HG03457 (cell line): ENCODE measurements around the gene PDXK.

Experiments used
- ATAC-seq: cut with Tn5 transposase; IDR thresholded peaks from one replicate; pipeline ENCODE4 v1.9.1; 2021; ENCODE audit warnings: moderate number of reproducible peaks; ENCODE audit not compliant: unreplicated experiment

PDXK gene

DNA sequence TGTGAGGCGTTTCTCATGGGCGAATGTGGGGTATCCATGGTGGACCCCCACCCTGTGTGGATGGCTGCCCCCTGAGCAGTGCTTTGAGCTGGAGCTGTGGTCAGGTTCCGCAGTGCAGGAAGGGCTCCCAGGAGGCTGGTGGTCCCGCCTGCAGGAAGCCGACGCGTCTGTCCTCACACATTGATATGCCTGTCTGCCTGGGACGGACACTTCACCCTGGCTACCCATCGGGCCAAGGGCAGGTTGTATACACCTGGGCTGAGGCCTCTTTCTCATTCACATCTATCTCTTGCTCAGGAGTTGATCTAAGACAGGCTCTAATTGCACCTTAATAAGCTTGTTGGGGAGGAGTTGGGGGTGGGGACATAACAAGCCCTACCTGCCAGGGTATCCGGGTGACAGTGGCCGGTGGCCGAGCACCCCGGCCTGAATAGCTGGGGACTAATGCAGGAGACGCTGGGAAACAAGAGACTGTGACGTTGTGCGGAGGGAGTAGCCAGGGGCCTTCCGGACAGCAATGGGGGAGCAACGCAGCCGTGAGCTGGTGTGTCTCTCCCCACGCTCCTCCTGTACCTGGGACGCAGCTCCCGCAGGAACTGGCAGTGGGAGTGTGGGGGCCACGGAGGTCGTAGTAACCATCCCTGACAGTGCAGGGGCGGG, 21.7 kb downstream of the PDXK start:
- ATAC-seq: no peak

DNA sequence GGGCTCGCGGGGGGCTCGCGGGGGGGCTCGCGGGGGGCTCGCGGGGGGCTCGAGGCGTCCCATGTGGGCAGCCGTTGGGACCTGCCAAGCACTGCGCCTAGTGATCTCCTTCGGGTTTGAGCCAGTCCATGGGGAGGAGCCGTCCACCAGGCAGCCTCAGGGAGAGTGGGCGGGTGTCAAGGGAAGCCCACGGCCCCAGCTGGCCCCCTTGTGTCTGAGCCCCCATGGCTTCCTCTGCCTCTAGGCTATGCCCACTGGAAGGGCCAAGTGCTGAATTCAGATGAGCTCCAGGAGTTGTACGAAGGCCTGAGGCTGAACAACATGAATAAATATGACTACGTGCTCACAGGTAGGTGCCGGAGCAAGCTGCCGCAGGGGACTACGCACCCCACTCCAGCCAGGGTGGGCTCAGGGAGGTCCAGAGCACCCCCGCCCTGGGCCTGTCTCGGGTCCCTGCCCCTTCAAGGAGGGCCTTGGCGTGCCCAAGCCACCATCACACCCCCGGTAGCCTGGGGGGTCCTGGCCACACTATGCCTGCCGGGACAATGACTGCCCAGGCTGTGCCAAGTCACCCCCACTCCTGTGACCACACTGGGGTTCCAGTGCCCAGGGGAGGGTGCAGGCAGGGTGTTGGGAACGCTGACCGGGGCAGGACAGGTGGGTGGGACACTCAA, 22.6 kb downstream of the PDXK start:
- ATAC-seq: no peak

DNA sequence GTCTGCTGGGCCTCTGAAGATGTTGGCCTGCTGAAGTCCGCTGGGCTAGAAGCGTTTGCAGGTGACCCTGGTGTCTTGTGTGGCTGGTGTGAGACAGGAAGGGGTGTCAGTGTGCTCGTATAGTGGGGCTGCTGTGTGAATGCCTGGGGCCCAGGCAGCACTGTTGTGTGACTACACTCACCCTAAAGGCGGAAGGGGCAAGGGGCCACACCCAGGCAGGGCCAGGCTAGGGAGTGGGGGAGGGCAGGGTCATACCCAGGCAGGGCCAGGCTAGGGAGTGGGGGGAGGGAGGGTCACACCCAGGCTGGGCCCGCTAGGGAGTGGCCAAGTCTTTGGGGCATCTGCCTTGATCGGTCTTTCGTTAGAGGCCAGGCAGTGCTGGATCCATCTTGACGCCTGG, 25.0 kb downstream of the PDXK start:
- no peak for ATAC-seq

DNA sequence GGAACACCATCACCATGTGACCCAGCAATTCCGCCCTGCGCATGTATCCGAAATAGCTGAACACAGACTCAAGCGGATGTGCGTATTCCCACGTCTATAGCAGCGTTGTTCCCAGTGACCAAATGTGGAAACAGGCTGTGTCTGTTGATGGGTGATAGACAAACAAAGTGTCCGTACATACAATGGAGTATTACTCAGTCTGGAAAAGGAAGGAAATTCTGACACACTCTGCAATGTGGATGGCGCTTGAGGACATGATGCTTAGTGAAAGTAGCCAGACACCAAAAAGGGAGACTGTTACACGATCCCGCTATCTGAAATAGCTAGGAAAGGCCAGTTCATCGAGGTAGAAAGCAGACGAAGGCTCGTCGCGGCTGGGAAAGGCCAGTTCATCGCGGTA, 25.8 kb downstream of the PDXK start:
- no peak for ATAC-seq

DNA sequence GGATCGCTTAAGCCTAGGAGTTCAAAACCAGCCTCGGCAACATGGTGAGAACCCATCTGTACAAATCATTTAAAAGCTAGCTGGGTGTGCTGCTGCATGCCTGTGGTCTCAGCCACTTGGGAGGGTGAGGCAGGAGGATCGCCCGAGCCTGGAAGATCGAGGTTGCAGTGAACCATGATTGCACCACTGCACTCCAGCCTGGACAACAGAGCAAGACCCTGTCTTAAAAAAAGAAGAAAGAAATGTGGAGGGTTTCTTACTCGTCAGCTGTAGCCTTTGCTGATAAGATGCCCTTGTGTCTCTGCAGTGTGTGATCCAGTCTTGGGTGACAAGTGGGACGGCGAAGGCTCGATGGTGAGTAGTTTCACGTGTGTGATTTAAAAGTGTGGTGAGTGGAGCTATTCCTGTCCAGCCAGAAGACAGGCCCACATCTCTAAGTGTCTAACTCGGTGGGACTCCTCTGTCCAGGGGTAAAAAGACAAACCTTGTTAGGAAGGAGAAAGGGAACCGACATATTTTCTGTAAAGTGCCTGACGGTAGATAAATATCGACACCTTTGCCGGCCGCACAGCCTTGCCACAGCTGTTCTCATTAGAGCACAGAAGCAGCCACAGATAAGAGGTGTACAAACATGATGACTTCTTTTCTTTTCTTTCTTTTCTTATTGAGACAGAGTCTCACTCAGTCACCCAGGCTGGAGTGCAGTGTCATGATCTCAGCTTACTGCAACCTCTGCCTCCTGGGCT, 27.0 kb downstream of the PDXK start:
- ATAC-seq: no peak

DNA sequence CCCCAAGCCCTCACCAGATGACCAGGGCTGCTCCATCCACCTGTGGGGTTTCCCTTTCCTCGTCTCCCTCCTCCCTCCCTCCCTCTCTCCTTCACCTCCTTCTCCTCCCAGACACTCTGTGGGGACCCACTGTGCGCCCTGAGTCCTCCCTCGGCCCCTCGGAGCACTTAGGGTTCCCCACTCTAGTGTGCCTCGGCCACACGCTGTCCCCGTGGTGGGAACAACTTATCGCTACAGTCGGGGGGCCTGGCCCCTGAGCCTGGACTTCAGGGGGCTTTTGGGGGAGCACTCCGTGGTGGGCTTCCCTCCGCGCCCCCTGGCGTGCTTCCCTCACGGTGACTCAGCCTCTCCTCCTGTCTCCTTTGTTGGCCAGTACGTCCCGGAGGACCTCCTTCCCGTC, 29.7 kb downstream of the PDXK start:
- ATAC-seq: no peak

DNA sequence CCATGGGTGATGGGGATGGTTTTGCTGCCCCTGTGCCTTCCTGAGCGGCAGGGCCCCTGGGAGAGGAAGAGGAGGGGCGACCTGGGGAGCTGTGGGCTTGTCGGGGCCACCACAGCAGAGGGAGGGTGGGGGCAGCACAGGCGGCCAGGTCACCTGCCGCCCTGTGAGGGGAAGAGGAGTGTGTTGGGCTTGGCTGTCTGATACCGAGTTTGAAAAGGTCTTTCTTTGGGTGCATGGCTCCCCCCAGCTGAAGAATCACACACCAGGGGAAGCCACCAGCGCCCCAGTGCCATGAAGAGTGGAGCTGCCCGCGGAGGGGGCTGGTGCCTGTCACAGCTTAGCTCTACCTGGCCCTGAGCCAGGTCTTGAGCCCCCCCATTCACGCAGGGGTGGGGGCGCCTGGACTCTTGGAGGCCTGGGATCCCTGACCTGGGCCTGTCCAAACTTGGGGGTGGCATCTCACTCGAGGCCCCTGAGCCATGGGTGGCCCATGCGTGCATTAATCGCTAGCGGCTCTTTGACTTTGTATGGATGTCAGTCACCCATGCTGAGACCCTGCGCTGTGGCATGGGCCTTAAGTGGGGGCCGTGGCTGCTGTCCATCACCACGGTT, 30.8 kb downstream of the PDXK start:
- no peak for ATAC-seq

DNA sequence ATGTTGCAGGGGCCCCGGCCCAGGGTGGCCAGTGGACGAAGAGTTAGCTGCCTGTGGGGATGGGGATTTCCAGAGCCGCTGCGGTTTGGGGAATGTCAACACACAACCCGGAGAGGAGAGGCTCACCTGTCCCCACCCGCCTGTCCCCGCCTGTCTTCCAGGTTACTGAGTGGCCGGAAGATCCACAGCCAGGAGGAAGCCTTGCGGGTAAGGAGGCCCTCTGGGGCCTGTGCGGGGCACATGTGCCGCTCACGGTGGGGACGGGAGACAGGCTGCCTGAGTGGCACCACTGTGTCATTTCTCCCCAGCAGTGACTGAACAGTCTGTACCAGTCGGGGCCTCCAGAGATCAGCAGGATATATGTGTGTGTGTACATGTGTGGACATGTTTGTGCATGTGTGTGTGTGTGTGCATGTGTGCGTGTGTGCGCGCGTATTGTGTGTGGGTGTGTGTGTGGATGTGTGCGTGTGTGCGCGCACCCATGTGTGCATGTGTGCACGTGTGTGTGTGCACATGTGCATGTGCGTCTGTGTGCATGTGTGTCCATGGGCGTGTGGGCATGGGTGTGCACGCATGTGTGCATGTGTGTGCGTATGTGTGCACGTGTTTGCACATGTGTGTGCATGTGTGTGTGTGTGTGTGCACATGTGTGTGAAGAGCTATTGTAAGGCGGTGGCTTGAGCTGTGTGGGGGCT, 31.6 kb downstream of the PDXK start:
- no peak for ATAC-seq

DNA sequence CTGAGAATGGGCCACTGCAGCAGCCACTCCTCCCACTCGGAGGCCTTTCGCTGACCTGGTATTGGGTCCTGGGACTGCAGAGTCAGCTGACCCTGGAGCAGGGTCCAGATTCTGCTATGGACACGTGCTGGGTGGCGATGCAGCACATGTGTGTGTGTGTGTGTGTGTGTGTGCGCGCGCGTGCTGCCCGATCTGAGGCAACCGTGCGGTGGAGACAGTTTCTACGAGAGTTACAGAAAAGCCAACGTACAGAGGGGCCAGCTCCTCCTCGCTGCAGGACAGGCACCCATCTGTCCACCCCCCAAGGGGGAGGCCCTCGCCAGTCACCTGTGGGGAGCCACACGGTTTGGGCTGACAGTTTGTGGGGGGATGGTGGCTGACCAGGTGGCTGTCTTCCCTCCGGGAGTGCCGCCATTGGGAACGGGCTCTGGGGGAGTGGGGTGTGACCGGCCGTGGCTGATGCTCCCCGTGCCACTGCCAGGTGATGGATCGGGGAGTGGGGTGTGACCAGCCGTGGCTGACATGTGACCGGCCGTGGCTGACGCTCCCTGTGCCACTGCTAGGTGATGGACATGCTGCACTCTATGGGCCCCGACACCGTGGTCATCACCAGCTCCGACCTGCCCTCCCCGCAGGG, 33.1 kb downstream of the PDXK start:
- no peak for ATAC-seq

DNA sequence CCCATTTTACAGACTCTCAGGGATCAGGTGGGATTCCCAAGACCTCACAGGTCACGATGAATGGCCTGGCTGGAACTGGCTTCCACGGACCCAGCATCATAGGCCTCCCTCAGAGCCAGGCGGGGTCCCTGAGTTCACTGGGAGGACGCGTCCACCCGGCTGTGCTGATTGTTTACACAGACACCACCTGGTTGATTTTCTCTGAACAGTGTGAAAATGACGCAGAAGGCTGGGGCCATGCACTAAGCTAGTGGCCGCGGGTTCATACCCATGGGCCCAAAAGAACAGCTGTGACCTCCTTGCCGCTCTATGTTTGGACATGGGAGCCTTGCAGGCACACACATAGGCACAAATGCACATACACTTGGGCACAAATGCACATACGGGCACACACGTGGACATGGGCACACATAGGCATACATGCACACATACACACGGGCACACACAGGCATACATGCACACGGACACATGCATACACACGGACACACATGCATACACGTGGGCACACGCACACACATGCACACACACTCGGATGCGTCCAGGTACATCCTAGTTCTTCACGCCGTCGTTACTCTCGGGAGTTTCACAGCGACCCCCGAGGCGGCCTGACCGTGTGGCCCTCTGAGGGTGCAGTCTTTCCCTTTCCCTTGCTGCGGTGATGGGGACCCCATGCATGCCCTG, 34.0 kb downstream of the PDXK start:
- no peak for ATAC-seq

DNA sequence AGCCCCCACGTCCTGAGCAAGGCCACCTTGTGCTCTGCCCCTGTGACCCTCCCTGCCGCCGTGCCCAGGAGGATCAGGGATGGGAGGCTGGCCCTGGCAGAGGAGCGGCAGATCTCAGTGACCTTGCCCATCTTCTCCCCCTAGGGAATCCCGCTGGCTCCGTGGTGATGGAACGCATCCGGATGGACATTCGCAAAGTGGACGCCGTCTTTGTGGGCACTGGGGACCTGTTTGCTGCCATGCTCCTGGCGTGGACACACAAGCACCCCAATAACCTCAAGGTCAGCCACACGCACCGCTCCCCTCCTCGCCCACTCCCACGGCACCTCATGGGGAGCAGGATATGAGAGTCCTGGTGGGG, 34.5 kb downstream of the PDXK start:
- no peak for ATAC-seq

DNA sequence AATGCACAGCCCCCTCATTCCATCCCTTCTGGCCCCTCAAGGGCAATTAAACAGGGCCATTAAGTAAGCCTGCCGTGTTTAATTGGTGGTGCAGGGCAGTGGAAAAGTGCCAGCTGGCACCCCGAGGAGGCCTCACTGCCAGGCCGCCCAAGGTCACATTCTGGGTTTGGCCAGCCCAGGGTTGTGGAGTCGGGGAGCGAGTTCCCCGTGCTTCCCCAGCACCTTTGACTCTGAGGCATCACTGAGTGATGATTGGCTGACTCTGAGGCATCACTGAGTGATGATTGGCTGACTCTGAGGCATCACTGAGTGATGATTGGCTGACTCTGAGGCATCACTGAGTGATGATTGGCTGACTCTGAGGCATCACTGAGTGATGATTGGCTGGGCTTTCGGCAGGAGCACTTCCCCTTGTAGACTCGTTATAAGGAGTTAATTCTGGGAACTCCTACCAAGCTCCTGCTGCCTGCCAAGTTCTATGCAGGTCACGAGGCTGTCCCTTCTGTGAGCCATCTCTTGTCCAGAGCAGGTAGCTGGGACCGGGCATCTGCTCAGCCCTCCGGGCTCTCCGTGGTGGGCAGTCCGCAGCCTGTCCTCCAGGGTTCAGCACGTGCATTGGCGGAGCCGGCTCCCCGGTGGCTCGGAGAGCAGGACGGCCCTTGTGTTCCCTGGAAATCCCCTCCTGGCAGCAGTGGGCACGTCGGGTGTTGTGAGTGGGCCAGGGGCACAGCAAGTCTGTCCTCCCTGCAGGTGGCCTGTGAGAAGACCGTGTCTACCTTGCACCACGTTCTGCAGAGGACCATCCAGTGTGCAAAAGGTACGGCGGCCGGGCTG, 36.2 kb downstream of the PDXK start:
- no peak for ATAC-seq

DNA sequence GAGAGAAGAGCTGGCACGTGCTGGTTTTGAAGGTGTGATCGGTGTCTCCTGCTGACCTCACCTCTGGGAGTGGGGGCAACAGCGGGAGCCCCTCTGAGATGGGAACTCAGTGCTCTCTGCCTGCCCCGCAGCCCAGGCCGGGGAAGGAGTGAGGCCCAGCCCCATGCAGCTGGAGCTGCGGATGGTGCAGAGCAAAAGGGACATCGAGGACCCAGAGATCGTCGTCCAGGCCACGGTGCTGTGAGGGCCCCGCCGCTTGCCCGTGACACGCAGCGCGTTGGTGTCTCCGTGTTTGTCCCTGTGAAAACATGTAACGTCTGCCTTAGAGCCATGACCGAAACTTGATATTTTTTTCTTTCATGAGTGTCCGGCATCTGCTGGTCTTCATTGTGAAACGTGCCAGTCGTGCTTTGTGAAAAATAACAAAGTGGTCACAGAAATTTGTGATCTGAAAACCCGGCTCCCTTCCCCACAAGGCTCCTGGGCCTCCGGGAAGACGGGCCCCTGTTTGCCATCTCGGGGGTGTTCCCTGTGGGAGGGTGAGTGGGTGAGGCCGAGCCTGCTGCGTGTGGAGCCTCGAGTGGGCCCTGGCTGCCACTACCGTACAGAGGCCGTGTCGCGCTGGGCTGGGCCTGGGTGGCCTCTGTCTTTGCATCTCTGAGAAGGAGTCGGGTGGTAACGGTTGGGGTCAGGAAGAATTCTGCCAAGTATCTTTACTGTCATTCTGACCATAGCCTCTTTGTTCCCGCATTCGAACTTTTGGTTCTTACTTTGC, 37.1 kb downstream of the PDXK start:
- no peak for ATAC-seq

DNA sequence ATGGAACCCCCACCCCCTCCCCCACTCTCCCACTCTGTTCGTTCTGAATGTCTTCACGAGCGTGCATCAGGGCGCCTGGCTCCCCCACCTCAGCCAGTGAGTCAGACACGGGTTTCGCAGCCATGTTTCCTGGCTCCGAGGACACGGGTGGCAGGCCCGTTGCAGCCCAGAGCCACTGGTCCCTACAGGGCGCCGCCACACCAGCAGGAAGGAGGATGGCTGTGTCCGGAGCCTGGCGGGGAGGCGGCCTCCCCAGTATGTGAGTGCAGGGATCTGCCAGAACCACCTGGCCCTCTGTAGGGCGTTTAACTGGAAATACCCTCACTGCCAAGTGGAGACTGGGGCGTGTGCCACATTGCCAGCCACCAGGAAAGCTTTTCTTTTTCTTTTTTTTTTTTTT, 38.7 kb downstream of the PDXK start:
- no peak for ATAC-seq

DNA sequence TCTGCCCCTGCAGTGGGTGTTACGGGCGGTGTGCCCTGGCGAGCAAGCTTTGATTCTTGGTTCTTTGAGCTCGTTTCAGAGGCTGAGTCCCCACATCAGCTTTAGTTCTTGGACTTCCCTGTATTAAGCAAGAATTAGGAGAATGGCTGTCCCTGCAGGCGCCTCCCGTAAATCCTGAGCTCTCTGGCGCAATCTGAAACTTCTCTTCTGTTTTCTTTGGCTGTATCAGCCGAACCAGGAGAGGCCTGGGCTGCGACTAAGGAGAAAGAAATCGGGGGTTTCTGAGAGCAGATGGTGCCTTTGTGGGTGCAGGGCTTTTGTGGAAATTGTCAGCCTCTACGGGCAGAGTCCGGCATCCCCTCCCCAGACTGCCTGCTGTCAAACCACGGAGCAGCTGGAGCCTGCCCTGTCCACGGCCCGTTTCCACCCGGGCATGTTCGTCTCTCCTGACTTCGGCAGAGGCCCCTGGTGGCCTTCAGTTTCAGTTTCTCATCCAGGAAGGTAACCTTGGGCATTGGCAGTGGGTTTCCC, 39.2 kb downstream of the PDXK start:
- no peak for ATAC-seq

DNA sequence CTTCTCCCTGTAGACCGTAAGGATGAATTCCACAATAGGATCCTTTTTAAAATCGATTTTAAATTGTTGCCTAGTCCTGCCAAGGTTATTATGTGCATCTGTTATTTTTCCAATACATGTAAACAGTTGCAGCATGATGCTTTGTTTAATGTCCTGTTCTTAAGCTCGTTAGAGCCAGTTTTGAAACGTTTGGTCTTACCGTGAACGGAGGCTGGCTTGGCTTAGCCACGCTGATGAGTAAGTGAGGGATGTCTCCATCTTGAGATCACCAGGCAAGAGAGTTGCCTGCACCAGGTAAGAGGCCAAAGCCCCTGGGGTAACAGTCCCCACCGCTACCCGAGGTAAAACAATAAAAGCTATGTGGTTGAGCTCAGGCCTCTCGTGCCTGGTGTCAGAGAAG, 39.9 kb downstream of the PDXK start:
- ATAC-seq: no peak

DNA sequence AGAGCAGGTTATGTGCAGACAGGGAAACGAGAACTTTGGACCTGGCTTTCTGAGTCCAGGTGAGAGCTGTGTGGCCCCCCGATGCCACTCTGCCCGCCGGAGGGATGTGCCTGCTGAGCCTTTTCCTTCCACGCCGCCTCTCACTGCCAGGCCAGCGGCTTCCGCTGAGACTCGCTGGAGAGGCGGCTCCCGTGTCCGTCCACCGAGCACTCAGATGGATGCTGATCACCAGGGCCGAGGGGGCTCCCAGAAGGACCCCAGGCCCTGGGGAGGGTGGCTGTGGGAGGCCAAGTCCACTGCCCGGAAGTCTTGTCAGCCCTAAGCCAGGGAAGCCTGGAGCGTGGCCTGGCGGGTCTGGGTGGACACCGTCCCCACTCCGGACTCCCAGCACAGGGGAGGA, 40.7 kb downstream of the PDXK start:
- no peak for ATAC-seq

DNA sequence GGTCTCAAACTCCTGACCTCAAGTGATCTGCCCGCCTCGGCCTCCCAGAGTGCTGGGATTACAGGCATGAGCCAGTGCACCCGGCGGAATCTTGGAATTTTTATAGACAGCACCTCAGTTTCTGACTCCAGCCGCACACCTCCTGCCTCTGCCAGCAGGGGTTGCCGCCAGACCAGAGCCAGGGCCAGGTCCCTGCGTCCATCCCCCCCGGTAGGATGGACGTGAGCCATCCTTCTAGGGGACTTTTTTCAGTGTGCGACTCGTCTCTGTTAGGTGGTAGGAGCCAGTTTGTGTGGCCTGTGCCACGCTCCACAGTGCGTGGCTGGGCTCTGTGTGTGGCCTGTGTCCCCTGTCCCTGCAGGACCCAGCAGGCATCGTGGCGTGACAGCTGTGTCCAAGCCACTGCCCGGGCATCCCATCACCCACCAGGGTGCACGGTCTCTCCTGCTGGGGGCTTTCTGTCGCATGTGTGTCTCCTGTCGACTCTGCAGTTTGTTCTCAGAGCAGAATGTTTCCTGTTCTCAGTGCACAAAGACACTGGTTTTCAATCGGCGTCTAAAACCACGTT, 41.5 kb downstream of the PDXK start:
- no peak for ATAC-seq
